Testis (tissue), 2 donors: ENCODE results near the gene KIAA0753.

Source experiments
- CTCF ChIP-seq, 3 experiments: fragments of 450-650 bp in 2 of 3; fragments of 200-600 bp in 1 of 3; sonication (generic) in 1 of 3; IDR thresholded peaks; one replicate each; pipeline ENCODE4 v1.5.1; 2016 to 2019; ENCODE audit warnings: antibody characterized with exemption in 3 of 3, mild to moderate bottlenecking in 2 of 3, moderate library complexity in 1 of 3
- POLR2A ChIP-seq: fragments of 450-650 bp; IDR thresholded peaks from one replicate; pipeline ENCODE4 v1.6.1; 2017; ENCODE audit warnings: antibody characterized with exemption, mild to moderate bottlenecking, moderate library complexity

GRCh38 chr17:6667516-6667915 is 27.0 kb upstream of the KIAA0753 start:
- TF ChIP-seq CTCF (IDR thresholded peaks at IDR 0.05) (no peak), POLR2A (no peak)
